ENCODE results near the gene GALNS.

GRCh38 chr16:88855736-88856121 lies 1.0 kb downstream of the GALNS start:
- TF ChIP-seq CTCF (IDR thresholded peaks at IDR 0.05) (no peak), POLR2AphosphoS5 (IDR thresholded peaks at IDR 0.05) (no peak), POLR2A (IDR thresholded peaks at IDR 0.05) (no peak)
